PC-9 (cell line): ENCODE data around the gene CST5.
"Not testable (repeated sequence)": the region's sequence is repeated elsewhere in the genome, so short reads cannot be mapped to it uniquely, and the experiment has no call there.

Source experiments
- EZH2 ChIP-seq: fragments of 200-600 bp; sonication (generic); IDR thresholded peaks from 2 replicates; pipeline ENCODE4 v1.8.0; 2017; ENCODE audit warnings: antibody characterized with exemption, low read depth
- TF ChIP-seq, protein P1 (sequence below): fragments of 200-600 bp; sonication (generic); conservative IDR thresholded peaks from 2 replicates; pipeline ENCODE4 v1.6.1; 2017; ENCODE audit warnings: mixed run types, antibody characterized with exemption, mild to moderate bottlenecking, moderate library complexity

GRCh38 chr20:23831961-23832360 lies 47.6 kb downstream of the CST5 start:
- TF ChIP-seq, protein P1, sequence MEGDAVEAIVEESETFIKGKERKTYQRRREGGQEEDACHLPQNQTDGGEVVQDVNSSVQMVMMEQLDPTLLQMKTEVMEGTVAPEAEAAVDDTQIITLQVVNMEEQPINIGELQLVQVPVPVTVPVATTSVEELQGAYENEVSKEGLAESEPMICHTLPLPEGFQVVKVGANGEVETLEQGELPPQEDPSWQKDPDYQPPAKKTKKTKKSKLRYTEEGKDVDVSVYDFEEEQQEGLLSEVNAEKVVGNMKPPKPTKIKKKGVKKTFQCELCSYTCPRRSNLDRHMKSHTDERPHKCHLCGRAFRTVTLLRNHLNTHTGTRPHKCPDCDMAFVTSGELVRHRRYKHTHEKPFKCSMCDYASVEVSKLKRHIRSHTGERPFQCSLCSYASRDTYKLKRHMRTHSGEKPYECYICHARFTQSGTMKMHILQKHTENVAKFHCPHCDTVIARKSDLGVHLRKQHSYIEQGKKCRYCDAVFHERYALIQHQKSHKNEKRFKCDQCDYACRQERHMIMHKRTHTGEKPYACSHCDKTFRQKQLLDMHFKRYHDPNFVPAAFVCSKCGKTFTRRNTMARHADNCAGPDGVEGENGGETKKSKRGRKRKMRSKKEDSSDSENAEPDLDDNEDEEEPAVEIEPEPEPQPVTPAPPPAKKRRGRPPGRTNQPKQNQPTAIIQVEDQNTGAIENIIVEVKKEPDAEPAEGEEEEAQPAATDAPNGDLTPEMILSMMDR: not testable (repeated sequence)
- not testable (repeated sequence) for TF ChIP-seq EZH2
